IPS-18a (cell line): ENCODE results near the gene NTN5.
A peak's percentile ranks its signal among the peaks of the same experiment; 100 is the strongest.

Source experiments
- H3K27ac ChIP-seq: one replicate; pipeline ENCODE4 v1.5.1; 2013; ENCODE audit warnings: low read length
- H3K27me3 ChIP-seq: one replicate; pipeline ENCODE4 v1.6.1; 2013; ENCODE audit warnings: mild to moderate bottlenecking, low read length; ENCODE audit not compliant: control insufficient read depth, insufficient read depth
- H3K36me3 ChIP-seq: one replicate; pipeline ENCODE4 v1.6.1; 2013; ENCODE audit warnings: low read depth, low read length; ENCODE audit not compliant: control insufficient read depth
- H3K4me1 ChIP-seq: one replicate; pipeline ENCODE4 v1.6.1; 2013; ENCODE audit warnings: low read depth, low read length; ENCODE audit not compliant: control insufficient read depth
- H3K4me3 ChIP-seq: one replicate; pipeline ENCODE4 v1.5.1; 2013; ENCODE audit warnings: low read length
- H3K9ac ChIP-seq: one replicate; pipeline ENCODE4 v1.6.1; 2013; ENCODE audit warnings: mild to moderate bottlenecking, low read length, moderate library complexity
- H3K9me3 ChIP-seq: one replicate; pipeline ENCODE4 v1.6.1; 2013; ENCODE audit warnings: low read depth, low read length; ENCODE audit not compliant: control insufficient read depth

The NTN5 gene

GRCh38 chr19:48650974-48651682 lies 21.7 kb downstream of the NTN5 start:
- no peaks in the 10 kb centered on the region for H3K4me1 ChIP-seq
- H3K36me3 ChIP-seq: no peaks in the 10 kb centered on the region
- no peak overlapping the region for H3K27ac ChIP-seq
- no peak overlapping the region for H3K4me3 ChIP-seq
- no peaks in the 10 kb centered on the region for H3K27me3 ChIP-seq
- H3K9ac ChIP-seq: no peak overlapping the region
- H3K9me3 ChIP-seq: no peaks in the 10 kb centered on the region

GRCh38 chr19:48648134-48648533 lies 24.7 kb downstream of the NTN5 start:
- H3K9me3 ChIP-seq: no peaks in the 10 kb centered on the region
- no peaks in the 10 kb centered on the region for H3K27me3 ChIP-seq
- H3K27ac ChIP-seq: no peak overlapping the region
- peaks cover 6% of the 10 kb centered on the region for H3K4me1 ChIP-seq
- no peak overlapping the region for H3K9ac ChIP-seq
- H3K36me3 ChIP-seq: no peaks in the 10 kb centered on the region
- no peak overlapping the region for H3K4me3 ChIP-seq

- Histone ChIP-seq H3K4me1 (peaks cover 6% of the 10 kb centered on the region), H3K9ac (no peak overlapping the region), H3K4me3 (peak overlapping the region; percentile 76), H3K27ac (no peak overlapping the region), H3K27me3 (no peaks in the 10 kb centered on the region), H3K36me3 (peaks cover 3% of the 10 kb centered on the region), H3K9me3 (no peaks in the 10 kb centered on the region)
These were observed 26.0 kb downstream of the NTN5 start for GRCh38 chr19:48646722-48647216.

GRCh38 chr19:48646001-48646721 lies 26.7 kb downstream of the NTN5 start, which contains the start of gene CA11:
TSS of gene CA11 (minus strand) at chr19:48646187. CDS start at chr19:48645632, 555 bp downstream.
- peaks cover 6% of the 10 kb centered on the region for H3K4me1 ChIP-seq
- peaks cover 3% of the 10 kb centered on the region for H3K36me3 ChIP-seq
- peak within 1 kb of the TSS; percentile 65 for H3K9ac ChIP-seq
- no peaks in the 10 kb centered on the region for H3K27me3 ChIP-seq
- no peaks in the 10 kb centered on the region for H3K9me3 ChIP-seq
- peak within 1 kb of the TSS; percentile 80 for H3K27ac ChIP-seq
- H3K4me3 ChIP-seq: peak within 1 kb of the TSS; percentile 76

GRCh38 chr19:48645620-48646000 lies 27.2 kb downstream of the NTN5 start:
- H3K4me3 ChIP-seq: peak overlapping the region; percentile 76

GRCh38 chr19:48644839-48645619 lies 27.8 kb downstream of the NTN5 start:
- Histone ChIP-seq H3K36me3 (peaks cover 3% of the 10 kb centered on the region), H3K4me3 (peak overlapping the region; percentile 76), H3K27me3 (no peaks in the 10 kb centered on the region), H3K4me1 (peaks cover 6% of the 10 kb centered on the region), H3K27ac (peak overlapping the region; percentile 80), H3K9me3 (no peaks in the 10 kb centered on the region), H3K9ac (peak overlapping the region; percentile 65)

More at GRCh38 chr19:48645620-48646000, 27.2 kb downstream of the NTN5 start:
- peaks cover 3% of the 10 kb centered on the region for H3K36me3 ChIP-seq
- H3K9me3 ChIP-seq: no peaks in the 10 kb centered on the region
- peak overlapping the region; percentile 80 for H3K27ac ChIP-seq
- peaks cover 6% of the 10 kb centered on the region for H3K4me1 ChIP-seq
- H3K27me3 ChIP-seq: no peaks in the 10 kb centered on the region
- H3K9ac ChIP-seq: peak overlapping the region; percentile 65

GRCh38 chr19:48644355-48644754 lies 28.5 kb downstream of the NTN5 start:
- no peaks in the 10 kb centered on the region for H3K27me3 ChIP-seq
- H3K36me3 ChIP-seq: peaks cover 3% of the 10 kb centered on the region
- peak overlapping the region; percentile 76 for H3K4me3 ChIP-seq
- no peaks in the 10 kb centered on the region for H3K9me3 ChIP-seq
- H3K9ac ChIP-seq: peak overlapping the region; percentile 65
- peaks cover 9% of the 10 kb centered on the region for H3K4me1 ChIP-seq
- peak overlapping the region; percentile 67 for H3K27ac ChIP-seq

- peaks cover 20% of the 10 kb centered on the region for H3K4me1 ChIP-seq
- no peak overlapping the region for H3K9ac ChIP-seq
- H3K36me3 ChIP-seq: peaks cover 3% of the 10 kb centered on the region
- H3K9me3 ChIP-seq: no peaks in the 10 kb centered on the region
- H3K27me3 ChIP-seq: no peaks in the 10 kb centered on the region
- no peak overlapping the region for H3K4me3 ChIP-seq
- H3K27ac ChIP-seq: no peak overlapping the region
These were observed 30.0 kb downstream of the NTN5 start for GRCh38 chr19:48642862-48643261.

GRCh38 chr19:48641850-48642249 lies 31.0 kb downstream of the NTN5 start:
- no peaks in the 10 kb centered on the region for H3K27me3 ChIP-seq

GRCh38 chr19:48639483-48640375 lies 33.1 kb downstream of the NTN5 start:
- H3K27me3 ChIP-seq: peaks cover 10% of the 10 kb centered on the region
- no peak overlapping the region for H3K27ac ChIP-seq
- H3K9ac ChIP-seq: no peak overlapping the region
- H3K9me3 ChIP-seq: no peaks in the 10 kb centered on the region
- H3K4me1 ChIP-seq: peaks cover 33% of the 10 kb centered on the region
- peaks cover 3% of the 10 kb centered on the region for H3K36me3 ChIP-seq
- no peak overlapping the region for H3K4me3 ChIP-seq

More at GRCh38 chr19:48641850-48642249, 31.0 kb downstream of the NTN5 start:
- Histone ChIP-seq H3K4me1 (peaks cover 20% of the 10 kb centered on the region), H3K36me3 (peaks cover 3% of the 10 kb centered on the region), H3K9me3 (no peaks in the 10 kb centered on the region), H3K27ac (no peak overlapping the region), H3K4me3 (no peak overlapping the region), H3K9ac (no peak overlapping the region)
